GM18870 (cell line): ENCODE measurements around the gene HAO1.

ENCODE experiments used
- ATAC-seq: cut with Tn5 transposase; IDR thresholded peaks from one replicate; pipeline ENCODE4 v1.9.1; 2021; ENCODE audit warnings: moderate library complexity; ENCODE audit not compliant: unreplicated experiment

HAO1 gene

DNA sequence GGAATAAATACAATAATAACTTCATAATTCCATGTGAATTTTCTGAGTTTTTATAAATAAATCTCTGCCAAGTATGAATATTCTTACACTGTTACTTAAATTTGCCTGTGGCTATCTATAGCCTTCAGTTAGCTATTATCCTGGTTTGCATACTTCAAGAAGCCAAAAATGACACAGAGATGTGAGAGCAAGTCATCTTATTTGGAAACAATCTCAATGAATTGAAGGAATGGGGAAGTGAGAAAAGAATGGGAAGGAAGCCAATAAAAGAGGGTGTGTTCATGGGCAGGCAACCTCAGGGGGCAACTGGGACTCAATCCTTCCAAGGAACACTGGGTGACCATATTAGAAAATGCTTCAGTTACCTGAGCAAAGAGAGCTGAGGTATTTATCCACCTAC is 9.9 kb downstream of the HAO1 start:
- ATAC-seq = no peak

DNA sequence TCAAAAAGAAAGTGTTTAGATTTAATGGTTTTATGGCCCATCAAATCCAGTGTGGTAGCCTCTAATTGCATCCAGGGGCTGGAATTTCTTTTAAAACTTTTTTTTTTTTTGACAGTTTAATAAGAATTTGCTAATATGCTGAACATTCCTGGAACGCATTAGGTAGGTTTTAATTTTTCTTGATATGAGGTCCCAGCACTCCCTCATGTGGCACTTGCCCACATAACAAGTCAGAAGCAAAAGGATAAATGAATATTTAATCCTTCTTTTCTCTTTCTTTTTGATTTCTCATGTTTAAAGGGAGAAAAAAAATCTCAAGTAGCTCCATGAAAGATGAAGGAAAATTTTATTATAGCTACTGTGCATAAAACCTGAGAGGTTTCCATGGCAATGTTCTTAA is 13.5 kb downstream of the HAO1 start:
- no peak for ATAC-seq

DNA sequence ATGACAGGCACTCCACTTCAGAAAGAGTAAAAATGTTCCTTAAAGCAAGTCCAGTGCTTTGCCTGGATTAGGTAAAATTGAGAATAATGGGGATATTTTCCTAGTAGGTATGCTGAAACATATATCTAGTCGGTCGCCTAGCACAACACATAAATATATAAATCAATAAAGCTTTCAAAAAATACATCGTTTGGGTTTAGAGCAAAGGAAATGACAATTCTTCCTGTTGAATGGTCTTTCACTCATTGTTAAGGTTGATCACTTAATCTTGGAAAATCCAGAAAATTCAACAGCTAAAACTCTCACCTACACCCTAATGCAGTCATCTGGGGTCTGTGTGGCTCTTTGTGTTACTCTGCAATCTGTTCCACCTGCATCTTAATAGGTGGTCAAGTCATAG is 13.9 kb downstream of the HAO1 start:
- ATAC-seq = no peak

DNA sequence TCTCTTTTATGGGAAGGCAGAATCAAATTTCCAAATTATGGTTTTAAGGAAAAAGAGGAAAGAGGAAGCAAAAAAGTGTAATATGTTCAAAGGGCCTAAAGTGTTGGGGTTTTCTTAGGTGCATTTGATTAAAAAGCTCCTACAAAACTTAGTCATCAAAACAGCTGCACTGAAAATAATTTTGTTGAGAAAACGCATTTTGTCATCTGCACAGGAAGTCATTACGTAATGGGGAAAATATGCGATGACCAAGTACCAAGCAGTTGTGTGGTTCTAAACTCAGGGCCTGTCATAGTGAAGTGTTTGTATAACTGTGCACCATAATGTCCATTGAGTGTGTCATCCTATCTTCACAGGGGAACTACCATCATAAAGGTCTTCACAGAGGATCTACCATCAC is 15.6 kb downstream of the HAO1 start:
- ATAC-seq = no peak

DNA sequence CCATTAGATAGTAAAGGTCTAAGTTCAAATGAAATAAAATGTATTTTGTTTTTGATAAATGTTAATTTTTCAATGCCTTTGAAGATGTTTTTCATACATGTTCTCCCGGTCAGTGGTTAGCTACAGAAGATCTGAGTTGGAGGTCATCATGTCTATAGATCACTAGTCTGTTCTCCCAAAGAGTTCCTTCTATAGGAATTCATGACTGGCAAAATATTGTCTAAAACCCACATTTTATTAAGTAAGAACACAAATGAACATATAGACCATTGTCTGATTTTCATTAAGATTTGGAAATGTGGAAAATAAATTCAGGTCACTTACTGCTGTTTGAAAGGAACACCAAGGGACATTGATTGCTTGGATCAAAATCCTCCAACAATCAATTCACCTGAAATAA is 23.6 kb downstream of the HAO1 start:
- no peak for ATAC-seq

DNA sequence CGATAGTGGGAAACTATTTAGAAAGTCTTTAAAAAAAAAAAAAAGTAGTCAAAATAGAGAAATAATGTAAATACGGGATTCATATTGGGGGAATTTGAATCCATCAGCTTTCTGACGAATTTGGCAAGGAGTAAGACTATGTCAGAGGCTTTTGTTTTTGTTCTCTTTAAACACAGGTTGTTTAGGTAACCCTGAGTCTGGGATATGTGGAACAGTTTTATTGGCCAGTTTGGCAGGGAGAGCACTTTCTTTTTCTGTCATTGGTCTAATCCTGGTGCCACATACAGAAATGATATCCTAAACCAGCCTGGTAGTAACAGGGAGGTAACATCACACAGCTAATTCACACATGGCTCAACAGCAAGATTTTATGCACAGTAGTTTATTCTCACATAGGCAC is 27.7 kb downstream of the HAO1 start:
- no peak for ATAC-seq

DNA sequence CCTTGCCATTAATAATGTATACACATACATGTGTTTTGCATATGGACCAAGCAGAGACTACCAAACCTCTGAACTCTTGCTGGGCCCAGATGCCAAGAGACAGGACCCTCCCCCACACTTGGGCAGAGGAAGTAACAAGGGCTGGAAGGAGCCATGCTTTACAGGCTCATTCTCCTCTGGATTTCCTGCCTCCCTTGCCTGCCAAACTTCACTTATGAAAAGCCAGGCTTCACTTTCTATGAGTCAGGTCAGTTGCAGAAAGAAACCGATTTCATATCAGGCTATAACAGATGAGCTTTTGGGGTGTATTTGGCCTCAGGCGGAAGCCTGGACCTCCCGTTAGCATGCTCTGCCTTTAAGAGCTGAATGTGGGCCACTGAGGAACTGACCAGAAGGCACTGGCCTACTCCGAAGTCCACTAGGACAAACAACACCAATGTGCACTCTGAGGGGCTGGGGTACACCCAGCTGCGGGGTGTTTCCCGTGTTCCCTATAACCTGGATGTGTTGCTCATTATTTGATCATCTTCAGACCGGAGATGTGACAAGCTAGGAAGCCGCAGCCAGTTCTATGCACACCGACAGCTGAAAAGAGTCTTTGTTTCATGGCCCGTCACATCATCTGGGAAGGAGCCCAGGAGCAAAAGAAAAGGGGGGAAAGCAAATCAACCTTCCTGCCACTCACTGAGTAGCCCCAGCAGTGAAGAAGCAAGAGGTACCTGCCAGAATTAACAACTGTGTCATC is 28.5 kb downstream of the HAO1 start:
- ATAC-seq = no peak

DNA sequence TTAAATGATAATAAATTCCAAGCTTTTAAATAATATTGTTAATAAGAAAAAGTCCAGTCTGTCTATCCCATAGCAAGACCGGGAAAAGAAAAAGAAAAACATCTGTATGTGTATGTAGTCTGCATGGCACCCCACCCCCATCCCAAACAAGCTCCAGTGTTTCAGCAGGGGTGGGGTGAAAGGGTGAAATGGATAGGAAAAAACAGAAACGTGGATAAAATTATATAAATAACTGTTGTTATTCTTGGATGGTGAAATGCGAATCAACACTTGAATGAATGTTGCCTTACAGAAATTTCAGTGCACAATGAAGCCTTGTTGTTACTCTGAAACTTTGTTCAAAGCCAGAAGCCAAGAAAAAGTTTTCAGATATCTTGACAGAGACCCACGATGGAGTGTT is 31.4 kb downstream of the HAO1 start:
- no peak for ATAC-seq

DNA sequence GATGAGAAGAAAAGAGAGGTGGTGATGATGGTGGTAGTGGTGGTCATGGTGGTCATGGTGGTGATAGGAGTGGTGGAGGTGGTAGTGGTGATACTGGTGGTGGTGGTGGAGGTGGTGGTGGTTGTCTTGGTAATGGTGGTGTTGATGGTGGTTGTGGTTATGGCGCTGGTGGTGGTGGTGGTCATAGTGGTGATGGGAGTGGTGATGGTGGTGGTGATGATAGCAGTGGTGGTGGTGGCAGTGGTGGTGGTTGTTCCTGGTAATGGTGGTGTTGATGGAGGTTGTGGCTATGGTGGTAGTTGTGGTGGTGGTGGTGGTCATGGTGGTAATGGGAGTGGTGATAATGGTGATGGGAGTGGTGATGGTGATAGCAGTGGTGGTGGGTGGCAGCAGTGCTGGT is 36.8 kb downstream of the HAO1 start:
- no peak for ATAC-seq

DNA sequence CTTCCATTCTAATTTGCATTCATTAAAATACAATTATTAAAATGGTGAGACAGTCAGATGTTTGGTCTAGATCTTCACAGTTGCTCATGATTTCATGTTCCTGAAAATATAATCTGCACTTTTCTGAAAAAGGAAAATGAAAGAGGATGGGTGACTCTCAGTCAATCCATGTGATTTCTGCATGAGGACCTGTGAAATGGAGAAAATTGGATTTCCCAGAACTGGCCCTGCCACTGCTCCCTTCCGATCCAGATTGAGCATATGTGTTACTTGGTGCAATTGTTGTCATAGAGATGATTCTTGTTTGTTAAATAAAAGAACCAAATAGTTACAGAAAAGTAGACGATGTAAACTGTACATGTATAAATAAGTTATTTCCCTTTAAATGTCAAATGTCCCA is 37.4 kb downstream of the HAO1 start:
- no peak for ATAC-seq

DNA sequence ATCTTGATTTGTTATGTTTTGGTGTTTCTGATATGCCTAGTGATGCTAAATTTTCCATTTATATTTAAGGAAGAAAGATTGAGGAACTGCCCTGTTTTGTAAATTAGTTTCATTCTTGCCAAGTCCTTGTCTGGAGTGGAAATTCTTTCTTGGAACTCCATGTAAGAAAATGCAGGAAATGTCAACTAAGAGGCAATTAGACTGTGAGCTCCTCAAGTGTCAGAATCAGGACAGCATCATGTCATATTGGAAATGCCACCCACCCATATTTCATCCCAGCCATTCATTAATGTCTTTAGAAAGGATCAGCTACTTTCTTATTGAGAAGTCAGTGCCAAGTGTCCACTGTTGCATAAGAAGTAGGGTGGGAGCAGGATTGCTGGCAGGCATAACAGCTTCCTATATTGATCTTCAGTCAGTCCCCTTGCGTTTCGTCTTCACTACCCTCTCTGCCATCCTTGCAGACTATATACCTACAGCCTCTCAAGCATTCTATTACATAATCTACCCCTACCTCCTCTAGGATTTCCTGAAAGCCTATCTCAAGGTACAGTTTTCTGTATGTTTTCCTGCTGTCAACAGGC is 42.4 kb downstream of the HAO1 start:
- ATAC-seq = no peak

DNA sequence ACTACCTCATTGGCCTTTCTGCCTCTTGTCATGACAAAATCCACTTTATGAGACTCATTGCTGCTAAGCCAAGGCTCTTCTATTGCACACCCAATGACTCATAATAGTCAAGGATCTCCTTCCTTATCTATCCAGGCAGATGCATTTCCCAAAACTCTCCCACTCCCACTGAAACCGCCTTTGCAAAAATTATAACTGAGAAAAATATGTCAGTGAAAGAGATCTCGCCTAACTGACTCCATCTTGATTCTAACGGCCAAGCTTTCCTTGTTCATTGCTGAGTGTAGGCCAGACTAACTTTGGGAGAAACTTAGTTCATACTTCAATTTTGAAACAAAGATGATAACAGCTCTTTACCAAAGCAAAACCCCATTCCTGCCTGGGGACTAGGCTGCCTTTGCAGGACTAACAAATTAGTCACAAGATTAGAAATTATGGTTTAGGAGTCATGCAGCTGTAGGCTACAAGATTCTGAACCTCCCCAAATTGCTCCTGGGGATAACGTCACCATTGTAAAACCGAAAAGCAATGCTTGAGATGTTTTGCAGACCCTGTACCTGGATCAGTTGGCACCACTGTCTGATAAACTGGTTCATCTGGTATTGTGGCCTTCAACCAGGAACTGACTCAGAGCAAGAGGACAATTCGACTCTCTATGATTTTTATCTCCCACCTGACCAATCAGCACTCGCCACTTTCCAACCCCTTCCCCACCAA is 47.1 kb downstream of the HAO1 start:
- ATAC-seq = no peak

DNA sequence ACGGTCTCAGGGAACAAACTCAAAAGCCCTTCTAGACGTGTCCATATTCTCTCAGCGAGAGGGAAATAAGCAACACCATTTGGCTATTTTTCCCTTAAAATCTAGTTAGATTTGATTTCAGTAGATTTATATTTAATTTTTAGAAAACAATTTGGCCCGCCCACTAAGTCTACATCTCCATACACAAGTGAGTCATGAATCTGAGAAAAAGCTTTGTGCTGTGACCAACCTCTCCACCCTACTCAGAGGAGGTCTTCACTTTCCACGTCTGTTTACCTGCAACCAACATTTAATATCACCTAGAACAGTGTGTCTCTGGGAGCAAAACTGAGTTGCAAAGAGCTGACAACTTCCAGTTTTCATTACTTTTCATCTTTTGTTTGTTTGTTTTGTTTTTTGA is 48.6 kb downstream of the HAO1 start:
- no peak for ATAC-seq

DNA sequence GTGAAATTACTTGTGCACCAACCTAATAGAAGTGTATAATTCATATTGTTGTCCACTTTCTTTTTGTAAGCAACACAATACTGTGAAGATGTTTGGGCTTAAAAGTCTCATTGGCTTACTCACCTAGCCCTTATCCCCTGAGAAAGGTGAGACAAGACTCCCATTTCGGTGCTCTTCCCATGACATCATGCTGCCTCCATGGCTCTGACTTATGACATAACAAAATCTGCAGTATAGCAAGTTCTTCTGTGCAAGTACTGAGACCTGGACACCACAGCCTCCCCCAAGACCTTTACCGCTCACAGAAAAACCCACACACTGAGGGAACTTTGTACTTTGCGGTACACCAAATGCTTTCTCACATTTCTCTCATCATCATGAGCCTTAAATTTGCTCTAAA is 50.5 kb downstream of the HAO1 start:
- ATAC-seq = no peak

DNA sequence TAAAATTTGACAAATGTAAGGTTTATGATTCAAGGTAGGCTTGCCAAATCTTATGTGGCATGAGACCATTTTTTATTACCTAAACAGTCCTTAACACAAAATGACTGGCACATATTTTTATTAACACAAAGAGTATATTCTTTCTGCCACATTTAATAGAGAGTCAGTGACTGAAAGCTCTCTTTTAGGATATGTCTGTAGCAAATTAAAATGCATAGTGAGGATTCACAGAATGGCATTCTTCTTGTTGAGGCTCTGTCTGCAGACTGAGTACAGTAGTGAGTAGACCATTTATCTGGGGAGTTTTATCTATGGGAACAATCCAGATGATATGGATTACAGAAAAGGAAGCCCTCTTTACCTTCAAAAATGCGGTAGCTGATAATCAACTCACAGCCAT is 56.5 kb downstream of the HAO1 start:
- no peak for ATAC-seq

DNA sequence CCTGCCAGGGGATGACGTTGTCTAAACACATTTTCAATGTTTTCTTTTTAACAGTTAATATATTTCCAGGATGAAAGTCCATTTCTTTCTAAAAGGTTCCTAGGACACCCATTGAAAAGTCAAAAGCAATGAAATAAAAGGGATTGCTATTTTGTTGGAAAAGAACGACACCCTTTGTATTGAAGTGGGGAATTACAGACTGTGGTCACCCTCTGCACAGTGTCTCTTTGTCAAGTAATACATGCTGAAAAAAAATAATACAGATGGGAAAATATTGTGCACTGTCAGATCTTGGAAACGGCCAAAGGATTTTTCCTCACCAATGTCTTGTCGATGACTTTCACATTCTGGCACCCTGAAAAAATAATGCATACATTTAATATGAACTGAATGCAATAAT is 56.9 kb downstream of the HAO1 start:
- no peak for ATAC-seq

DNA sequence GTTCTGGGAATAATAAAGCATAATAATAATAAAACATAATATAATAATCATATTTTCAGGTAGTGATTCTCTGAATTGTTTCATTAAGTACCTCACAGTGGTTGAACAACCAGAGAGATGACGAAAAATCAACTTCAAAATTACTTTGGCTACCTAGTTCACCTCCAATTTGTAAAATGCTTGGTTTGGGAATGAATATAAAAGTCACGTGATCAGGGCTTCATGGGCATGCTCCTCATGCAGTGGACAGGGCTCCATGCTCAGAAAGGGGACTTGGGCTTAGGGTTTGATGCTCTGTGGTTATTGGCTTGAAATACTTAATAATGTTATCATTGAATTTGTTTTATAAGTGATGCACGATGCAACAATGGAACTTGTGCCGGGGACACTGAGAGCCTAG is 58.2 kb downstream of the HAO1 start:
- no peak for ATAC-seq

DNA sequence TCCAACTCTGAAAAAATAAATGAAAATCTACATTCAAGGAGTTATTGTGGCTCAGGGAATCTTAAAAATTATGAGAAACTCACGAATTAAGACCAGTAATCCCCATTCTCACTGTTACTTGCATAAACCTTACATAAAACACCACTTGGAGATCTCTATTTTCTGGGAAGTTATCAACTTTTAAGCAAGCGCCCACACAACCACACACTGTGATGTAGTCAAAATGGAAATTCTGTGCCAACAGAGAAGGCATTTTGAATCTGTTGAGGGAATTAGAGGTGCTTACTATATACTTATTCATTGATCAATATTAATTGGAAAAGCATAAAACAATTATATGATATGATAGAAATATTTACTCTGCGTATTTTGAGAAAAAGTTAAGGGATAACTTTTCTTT is 58.7 kb downstream of the HAO1 start:
- ATAC-seq = no peak

DNA sequence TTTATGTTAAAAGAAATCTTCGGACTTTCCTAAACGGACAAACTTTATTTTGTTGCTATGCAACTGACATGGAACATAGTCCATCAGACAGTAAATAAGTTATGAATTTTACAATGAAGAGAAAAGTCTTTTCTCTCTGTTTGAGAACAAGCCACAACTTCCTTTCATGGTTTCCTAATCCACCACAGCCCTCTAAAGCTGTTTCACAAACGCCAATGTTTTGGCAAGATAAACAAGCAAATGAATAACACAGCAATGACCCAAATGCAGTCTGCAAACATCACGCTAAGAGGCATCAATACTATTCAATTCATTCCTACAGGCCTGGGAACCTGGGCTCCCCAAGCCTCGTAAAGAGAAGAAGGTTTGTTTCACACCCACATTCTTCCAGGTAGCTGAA is 60.4 kb downstream of the HAO1 start:
- peak; percentile 70 for ATAC-seq

DNA sequence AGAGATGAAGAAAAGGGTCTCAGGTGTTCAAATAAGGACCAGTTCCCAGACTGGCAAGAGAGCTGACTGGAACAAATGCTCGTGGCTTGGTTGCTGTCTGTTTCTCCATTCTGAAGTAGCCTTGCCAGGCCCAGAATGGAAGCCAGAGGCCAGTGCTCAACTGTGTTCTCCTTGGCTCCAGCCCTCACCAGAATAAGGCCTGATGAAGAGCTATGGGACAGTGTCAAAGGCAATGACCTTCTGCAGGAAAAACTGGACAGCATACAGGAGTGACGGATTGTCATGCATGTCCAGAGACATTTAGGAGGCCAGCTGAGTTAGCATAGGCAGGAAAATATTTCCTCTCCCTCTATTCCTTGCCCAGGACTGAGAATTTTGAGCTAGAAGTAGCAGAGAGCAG is 72.2 kb downstream of the HAO1 start:
- ATAC-seq = no peak

DNA sequence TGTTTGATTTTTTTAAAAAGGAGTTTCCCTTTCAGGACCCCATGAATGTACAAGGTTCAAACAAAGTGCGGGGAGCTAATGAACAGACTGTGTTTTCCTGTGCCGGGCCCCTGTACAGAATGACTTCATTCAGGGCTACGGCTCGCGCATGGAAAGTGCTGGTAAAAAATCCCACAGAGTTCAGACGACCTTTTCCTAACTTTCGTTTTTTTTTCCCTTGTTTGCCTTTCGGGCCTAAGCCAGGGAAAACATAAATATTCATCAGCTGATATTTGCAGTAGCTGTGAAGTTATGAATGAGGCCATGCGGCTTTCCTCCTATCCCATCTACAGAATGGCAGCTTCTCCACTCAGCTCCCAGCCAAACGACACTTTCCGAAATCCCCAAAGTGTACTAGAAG is 74.0 kb downstream of the HAO1 start:
- no peak for ATAC-seq

DNA sequence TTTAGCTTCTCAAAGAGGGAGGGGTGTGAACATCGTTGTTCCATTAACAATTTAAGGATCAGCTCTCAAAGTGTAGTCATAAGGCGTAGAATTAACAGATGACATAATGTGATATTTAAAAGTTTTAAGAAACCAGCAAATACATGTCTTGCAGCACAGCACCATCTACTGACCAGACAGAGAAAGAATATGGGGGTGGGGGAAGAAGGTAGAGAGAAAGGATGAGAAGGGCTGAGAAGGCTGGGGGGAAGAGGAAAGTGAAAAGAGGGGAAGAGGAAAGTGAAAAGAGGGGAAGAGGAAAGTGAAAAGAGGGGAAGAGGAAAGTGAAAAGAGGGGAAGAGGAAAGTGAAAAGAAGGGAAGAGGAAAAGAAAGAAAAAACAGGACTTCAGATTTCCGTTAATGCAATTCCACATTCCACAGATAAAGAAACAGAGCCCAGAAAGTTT is 80.9 kb downstream of the HAO1 start:
- ATAC-seq = no peak
